Measurements from ENCODE around the gene TMEM187. TPM values are rescaled to one million over a fixed set of nuclear protein-coding genes. Genes with fewer than 3 reads are reported as not detected.

The TMEM187 gene
- total RNA-seq, 2 experiments from 2014 or later = 1.4 to 4.5 TPM

DNA sequence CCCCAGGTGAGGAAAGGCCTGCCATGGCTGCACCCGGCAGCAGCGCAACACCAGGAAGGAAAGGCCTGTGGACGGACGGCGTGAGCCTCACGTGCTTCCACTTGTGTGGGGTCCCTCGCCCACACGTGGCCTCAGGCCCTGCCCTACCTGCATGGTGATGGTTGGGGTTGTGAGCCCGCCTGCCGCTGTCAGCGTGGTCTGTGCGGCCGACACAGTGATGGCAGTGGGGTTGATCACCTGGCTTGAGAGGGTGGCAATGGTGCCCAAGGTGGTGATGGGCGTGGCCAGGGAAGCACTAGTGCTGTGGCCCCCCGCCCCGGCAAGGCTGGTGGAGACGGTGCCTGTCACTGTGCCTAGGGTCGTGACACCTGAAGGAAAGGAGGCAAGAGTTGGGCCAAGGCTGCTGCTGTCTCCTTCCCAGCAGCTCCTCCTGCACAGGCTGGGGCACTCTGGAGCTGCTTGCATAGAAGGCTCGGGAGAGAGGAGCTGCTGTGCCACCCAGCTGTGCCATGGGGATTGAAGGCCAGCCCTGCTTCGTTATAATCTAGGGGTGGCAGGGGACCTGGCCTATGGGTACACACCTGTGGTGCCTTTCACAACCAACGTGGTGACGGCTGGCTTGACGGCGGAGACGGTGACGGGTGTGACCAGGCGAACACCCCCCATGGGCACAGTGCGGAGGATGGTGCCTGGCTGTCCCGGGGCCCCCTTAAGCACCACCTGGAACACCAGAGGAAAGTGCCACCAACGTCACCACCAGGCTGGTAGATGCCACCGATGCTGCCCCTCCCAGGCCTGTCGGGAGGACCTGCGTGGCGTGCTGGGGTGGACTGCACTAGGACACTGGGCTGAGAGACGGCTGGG is 16.3 kb upstream of the TMEM187 start:
- Histone ChIP-seq H3K79me2 (ENCODE audit: insufficient read depth, low read depth, low read length) (no peaks in the 10 kb centered on the region), H4K20me1 (ENCODE audit: insufficient read depth, low read length) (no peaks in the 10 kb centered on the region), H3K36me3 (ENCODE audit: insufficient read depth, low read length) (peaks cover 99% of the 10 kb centered on the region), H3K4me3 (ENCODE audit: low read depth, low read length, poor library complexity, severe bottlenecking) (no peak overlapping the region), H3K4me2 (ENCODE audit: low read length) (no peak overlapping the region), H3K9me2 (ENCODE audit: insufficient read depth, low read length) (no peaks in the 10 kb centered on the region), H3K27ac (ENCODE audit: low read depth, low read length, poor library complexity, severe bottlenecking) (no peak overlapping the region), H3K4me1 (ENCODE audit: insufficient read depth, low read length, poor library complexity, severe bottlenecking) (no peaks in the 10 kb centered on the region), H2AFZ (ENCODE audit: low read length) (no peak overlapping the region), H3K9me3 (ENCODE audit: low read length) (no peaks in the 10 kb centered on the region)
- BruUV-seq (replicated peaks) = no TSS peak
- ChIA-PET POLR2A (no interaction called here), CTCF (ENCODE audit: unreplicated experiment) (no interaction called here)
- intact Hi-C loops (cut with micrococcal nuclease; ENCODE audit: unreplicated experiment) = no loop called here
- no peak for TF ChIP-seq EZH2phosphoT487 (IDR thresholded peaks at IDR 0.05; ENCODE audit: borderline replicate concordance, low read depth, low read length)
- TF ChIP-seq, protein P1, sequence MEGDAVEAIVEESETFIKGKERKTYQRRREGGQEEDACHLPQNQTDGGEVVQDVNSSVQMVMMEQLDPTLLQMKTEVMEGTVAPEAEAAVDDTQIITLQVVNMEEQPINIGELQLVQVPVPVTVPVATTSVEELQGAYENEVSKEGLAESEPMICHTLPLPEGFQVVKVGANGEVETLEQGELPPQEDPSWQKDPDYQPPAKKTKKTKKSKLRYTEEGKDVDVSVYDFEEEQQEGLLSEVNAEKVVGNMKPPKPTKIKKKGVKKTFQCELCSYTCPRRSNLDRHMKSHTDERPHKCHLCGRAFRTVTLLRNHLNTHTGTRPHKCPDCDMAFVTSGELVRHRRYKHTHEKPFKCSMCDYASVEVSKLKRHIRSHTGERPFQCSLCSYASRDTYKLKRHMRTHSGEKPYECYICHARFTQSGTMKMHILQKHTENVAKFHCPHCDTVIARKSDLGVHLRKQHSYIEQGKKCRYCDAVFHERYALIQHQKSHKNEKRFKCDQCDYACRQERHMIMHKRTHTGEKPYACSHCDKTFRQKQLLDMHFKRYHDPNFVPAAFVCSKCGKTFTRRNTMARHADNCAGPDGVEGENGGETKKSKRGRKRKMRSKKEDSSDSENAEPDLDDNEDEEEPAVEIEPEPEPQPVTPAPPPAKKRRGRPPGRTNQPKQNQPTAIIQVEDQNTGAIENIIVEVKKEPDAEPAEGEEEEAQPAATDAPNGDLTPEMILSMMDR (conservative IDR thresholded peaks at IDR 0.05; ENCODE audit: low read length) = no peak
- DNase-seq (ENCODE audit: low spot score) = no peak

DNA sequence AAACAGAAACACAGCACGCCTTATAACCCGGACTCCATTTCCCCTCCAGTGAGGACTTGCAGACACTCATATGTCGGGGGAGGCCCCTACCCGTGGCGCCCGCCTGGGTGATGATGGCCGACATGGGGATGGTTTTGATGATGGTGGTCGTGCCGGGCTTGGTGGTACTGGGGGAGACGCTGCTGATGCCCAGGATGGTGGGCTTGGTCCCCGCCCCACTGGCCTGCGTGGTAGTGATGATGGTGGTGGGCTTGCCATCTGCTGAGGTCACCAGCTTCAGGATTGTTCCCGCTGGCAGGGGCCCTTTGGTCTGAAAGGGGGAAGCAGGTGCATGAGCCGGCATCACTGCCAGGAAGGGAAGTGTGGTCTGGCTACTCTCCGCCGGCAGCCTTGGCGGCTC is 15.3 kb upstream of the TMEM187 start:
- Histone ChIP-seq H3K4me1 (ENCODE audit: insufficient read depth, low read length, poor library complexity, severe bottlenecking) (no peaks in the 10 kb centered on the region), H2AFZ (ENCODE audit: low read length) (no peak overlapping the region), H3K9me3 (ENCODE audit: low read length) (no peaks in the 10 kb centered on the region), H3K79me2 (ENCODE audit: insufficient read depth, low read depth, low read length) (no peaks in the 10 kb centered on the region), H3K36me3 (ENCODE audit: insufficient read depth, low read length) (peaks cover 99% of the 10 kb centered on the region), H3K9me2 (ENCODE audit: insufficient read depth, low read length) (no peaks in the 10 kb centered on the region), H3K4me3 (ENCODE audit: low read depth, low read length, poor library complexity, severe bottlenecking) (no peak overlapping the region), H3K4me2 (ENCODE audit: low read length) (no peak overlapping the region), H4K20me1 (ENCODE audit: insufficient read depth, low read length) (no peaks in the 10 kb centered on the region), H3K27ac (ENCODE audit: low read depth, low read length, poor library complexity, severe bottlenecking) (no peak overlapping the region)
- DNase-seq (ENCODE audit: low spot score) = no peak
- TF ChIP-seq, protein P1 (conservative IDR thresholded peaks at IDR 0.05; ENCODE audit: low read length) = no peak
- TF ChIP-seq EZH2phosphoT487 (IDR thresholded peaks at IDR 0.05; ENCODE audit: borderline replicate concordance, low read depth, low read length) = no peak
- POLR2A ChIA-PET = interaction anchor here (1.3 kb wide), 1 partner anchor 9 kb away, joined by 4 read pairs; no protein-coding TSS in a partner anchor
- CTCF ChIA-PET (ENCODE audit: unreplicated experiment) = no interaction called here
- BruUV-seq (replicated peaks) = no TSS peak
- intact Hi-C loops (cut with micrococcal nuclease; ENCODE audit: unreplicated experiment) = no loop called here

DNA sequence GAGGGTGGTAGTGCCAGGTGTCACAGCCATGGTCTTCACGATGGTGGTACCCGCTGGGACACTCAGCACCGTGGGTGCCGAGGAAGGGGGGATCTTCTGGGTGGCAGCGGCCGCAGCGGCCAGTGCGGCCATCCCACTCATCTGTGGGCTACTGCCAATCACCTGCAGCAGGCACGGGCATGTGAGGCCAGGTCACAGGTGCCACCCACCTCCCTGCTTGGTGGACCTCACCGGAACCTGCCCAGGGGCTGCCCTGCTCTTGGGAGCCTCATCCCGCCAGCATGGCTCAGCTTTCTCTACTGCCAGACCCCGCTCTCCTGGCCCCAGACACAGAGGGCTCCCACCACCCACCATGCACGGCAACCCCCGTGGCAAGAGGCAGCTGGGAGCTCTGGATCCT is 13.9 kb upstream of the TMEM187 start:
- Histone ChIP-seq H4K20me1 (ENCODE audit: insufficient read depth, low read length) (no peaks in the 10 kb centered on the region), H3K79me2 (ENCODE audit: insufficient read depth, low read depth, low read length) (peaks cover 6% of the 10 kb centered on the region), H3K4me3 (ENCODE audit: low read depth, low read length, poor library complexity, severe bottlenecking) (no peak overlapping the region), H3K27ac (ENCODE audit: low read depth, low read length, poor library complexity, severe bottlenecking) (no peak overlapping the region), H3K36me3 (ENCODE audit: insufficient read depth, low read length) (peaks cover 99% of the 10 kb centered on the region), H3K9me3 (ENCODE audit: low read length) (no peaks in the 10 kb centered on the region), H3K4me2 (ENCODE audit: low read length) (no peak overlapping the region), H2AFZ (ENCODE audit: low read length) (no peak overlapping the region), H3K9me2 (ENCODE audit: insufficient read depth, low read length) (no peaks in the 10 kb centered on the region), H3K4me1 (ENCODE audit: insufficient read depth, low read length, poor library complexity, severe bottlenecking) (no peaks in the 10 kb centered on the region)
- BruUV-seq (replicated peaks) = no TSS peak
- CTCF ChIA-PET (ENCODE audit: unreplicated experiment) = no interaction called here
- no peak for TF ChIP-seq EZH2phosphoT487 (IDR thresholded peaks at IDR 0.05; ENCODE audit: borderline replicate concordance, low read depth, low read length)
- TF ChIP-seq, protein P1 (conservative IDR thresholded peaks at IDR 0.05; ENCODE audit: low read length) = no peak
- intact Hi-C loops (cut with micrococcal nuclease; ENCODE audit: unreplicated experiment) = no loop called here
- POLR2A ChIA-PET = no interaction called here
- DNase-seq (ENCODE audit: low spot score) = no peak
